Subcutaneous adipose tissue (tissue), 4 donors: ENCODE data around the gene NR0B1. TPM values are rescaled to one million over a fixed set of nuclear protein-coding genes. Genes with fewer than 3 reads are reported as not detected.

Experiments used
- CTCF ChIP-seq: fragments of 450-650 bp; IDR thresholded peaks from one replicate; pipeline ENCODE4 v1.5.1; 2016; ENCODE audit warnings: low read depth, mild to moderate bottlenecking, control low read depth, antibody characterized with exemption, moderate library complexity
- total RNA-seq, 4 donors: library from RNA; depleted of rRNA; stranded (reverse); fragments of >200 nt; gene quantifications; one replicate each; pipeline ENCODE4 v1.1.0, GENCODE V29; 2016

The NR0B1 gene
- total RNA-seq, 4 donors from 2014 or later = 0.34 TPM; not detected in 3

DNA sequence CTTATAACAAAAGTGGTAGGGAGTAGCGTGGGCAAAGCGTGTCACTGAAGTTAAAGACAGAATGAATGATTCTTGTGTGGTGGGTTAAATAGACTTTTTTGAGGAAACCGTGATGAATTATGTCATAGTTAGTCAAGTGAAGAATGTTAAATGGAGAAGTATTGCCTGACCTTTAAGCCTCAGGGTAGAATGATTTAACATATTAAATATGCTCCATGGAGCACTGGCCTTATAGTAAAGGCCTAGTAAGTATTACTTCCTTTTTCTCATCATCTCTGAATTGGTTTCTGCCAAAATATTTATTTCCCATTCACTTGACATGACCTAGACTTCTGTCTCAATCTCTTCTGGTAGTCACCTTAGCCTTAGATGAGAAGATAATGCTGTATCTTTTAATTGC lies 38.6 kb downstream of the NR0B1 start:
- no peak for TF ChIP-seq CTCF

DNA sequence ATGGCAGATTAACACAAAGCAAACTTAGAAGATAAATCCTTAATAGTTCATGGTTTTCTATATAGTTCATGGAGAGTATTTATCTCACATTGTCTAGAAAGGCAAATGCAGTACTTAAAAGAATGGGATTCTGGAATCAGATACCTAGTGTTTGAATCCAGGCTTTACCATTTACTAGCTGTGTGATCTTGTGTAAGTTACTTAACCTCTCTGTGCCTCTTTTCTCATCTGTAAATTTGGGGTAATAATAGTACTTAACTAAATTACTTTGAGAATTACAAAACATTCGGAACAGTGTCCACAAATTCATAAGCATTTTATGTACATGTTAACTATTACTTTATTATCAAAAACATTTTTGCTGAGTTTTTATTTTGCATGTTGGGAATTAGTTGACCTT lies 46.4 kb downstream of the NR0B1 start:
- no peak for TF ChIP-seq CTCF

GRCh38 chrX:30261012-30261411 lies 48.2 kb downstream of the NR0B1 start:
- TF ChIP-seq CTCF = no peak

- TF ChIP-seq CTCF = no peak
Measured at GRCh38 chrX:30259927-30260326, 49.3 kb downstream of the NR0B1 start.

Other genes starting within 250 kb of the NR0B1 start
- gene MAGEB2, start 93.8 kb downstream of the NR0B1 start, total RNA-seq = not detected
- not detected for gene MAGEB3, start 78.7 kb downstream of the NR0B1 start, total RNA-seq
- not detected for gene MAGEB4, start 67.4 kb downstream of the NR0B1 start, total RNA-seq
- gene MAGEB1, start 62.2 kb downstream of the NR0B1 start, total RNA-seq = not detected